HepG2 (cell line): ENCODE results near the gene INPP5E.

Experiments used
- ELF1 ChIP-seq: sonication (generic); formaldehyde crosslinking; IDR thresholded peaks from 2 replicates; pipeline ENCODE4 v1.4.0; 2020; ENCODE audit warnings: missing genetic modification reagents
- ETS1 ChIP-seq: sonication (generic); formaldehyde crosslinking; IDR thresholded peaks from 2 replicates; pipeline ENCODE4 v1.4.0; 2020; ENCODE audit warnings: missing genetic modification reagents
- EZH2 ChIP-seq: conservative IDR thresholded peaks from 2 replicates; pipeline ENCODE4 v1.6.1; 2012; ENCODE audit warnings: mild to moderate bottlenecking, low read depth, low read length, moderate library complexity
- KLF9 ChIP-seq: IDR thresholded peaks from 2 replicates; pipeline ENCODE4 v1.6.1; 2016; ENCODE audit warnings: low read depth
- MAX ChIP-seq: IDR thresholded peaks from 2 replicates; pipeline ENCODE4 v1.6.1; 2012; ENCODE audit warnings: inconsistent platforms
- MAZ ChIP-seq, 2 experiments: sonication (generic) in 1 of 2; formaldehyde crosslinking in 1 of 2; IDR thresholded peaks; 2 replicates each; pipeline versions ENCODE4 v1.5.0 to v1.6.1; 2012 to 2020; ENCODE audit warnings: low read depth in 2 of 2, mild to moderate bottlenecking in 2 of 2, borderline replicate concordance in 1 of 2, improper control_type of control experiment in 1 of 2, low read length in 1 of 2, missing genetic modification reagents in 1 of 2, moderate library complexity in 1 of 2
- MYC ChIP-seq: sonication (generic); formaldehyde crosslinking; IDR thresholded peaks from 2 replicates; pipeline ENCODE4 v1.9.0; 2021; ENCODE audit warnings: missing genetic modification reagents, borderline replicate concordance
- NR2F1 ChIP-seq, 2 experiments: fragments of 450-650 bp in 1 of 2; formaldehyde crosslinking in 1 of 2; IDR thresholded peaks; 2 replicates each; pipeline versions ENCODE4 v1.5.0 to v1.6.1; 2016 to 2020; ENCODE audit warnings: mild to moderate bottlenecking in 1 of 2, missing compliant biosample characterization in 1 of 2, missing genetic modification reagents in 1 of 2, moderate library complexity in 1 of 2
- POLR2A ChIP-seq, 2 experiments: IDR thresholded peaks; 2 replicates each; pipeline ENCODE4 v1.6.1; 2011; ENCODE audit warnings: low read depth in 2 of 2, low read length in 2 of 2, mild to moderate bottlenecking in 1 of 2, moderate library complexity in 1 of 2; ENCODE audit not compliant: insufficient read depth in 1 of 2
- TCF12 ChIP-seq, 2 experiments: fragments of 450-650 bp in 1 of 2; sonication (generic) in 1 of 2; formaldehyde crosslinking in 1 of 2; IDR thresholded peaks; 2 replicates each; pipeline versions ENCODE4 v1.6.1 to v1.8.0; 2017 to 2022; ENCODE audit warnings: antibody characterized with exemption in 1 of 2, mild to moderate bottlenecking in 1 of 2, missing genetic modification reagents in 1 of 2, moderate library complexity in 1 of 2
- TCF7 ChIP-seq: sonication (generic); IDR thresholded peaks from 2 replicates; pipeline ENCODE4 v1.6.1; 2016; ENCODE audit warnings: antibody characterized with exemption, low read depth
- TF ChIP-seq, protein P1 (sequence below): sonication (generic); formaldehyde crosslinking; IDR thresholded peaks from 2 replicates; pipeline ENCODE4 v1.5.0; 2020; ENCODE audit warnings: mild to moderate bottlenecking, missing genetic modification reagents, moderate library complexity
- TF ChIP-seq, protein P2 (sequence below): IDR thresholded peaks from 2 replicates; pipeline ENCODE4 v1.6.1; 2016; ENCODE audit warnings: missing compliant biosample characterization, missing genetic modification reagents, borderline replicate concordance
- TF ChIP-seq, protein P3 (sequence below): sonication (generic); formaldehyde crosslinking; IDR thresholded peaks from 2 replicates; pipeline ENCODE4 v1.8.0; 2022; ENCODE audit warnings: missing genetic modification reagents, mild to moderate bottlenecking, inconsistent platforms, borderline replicate concordance

- TF ChIP-seq ETS1 (CRISPR knock-in tag) (no peak), KLF9 (CRISPR knock-in tag) (no peak), EZH2 (no peak), POLR2A (IDR thresholded peaks at IDR 0.05; ENCODE audit: insufficient read depth in 1 of 2, low read depth in 2 of 2, low read length in 2 of 2) (no peak), MAX (no peak), ELF1 (CRISPR knock-in tag) (no peak), MYC (CRISPR knock-in tag) (no peak), NR2F1 (CRISPR knock-in tag; IDR thresholded peaks at IDR 0.05) (no peak), TCF7 (no peak), TCF12 (IDR thresholded peaks at IDR 0.05) (no peak), TCF12 (CRISPR knock-in tag; IDR thresholded peaks at IDR 0.05) (no peak), MAZ (IDR thresholded peaks at IDR 0.05; ENCODE audit: borderline replicate concordance, low read depth, low read length) (no peak), MAZ (CRISPR knock-in tag; IDR thresholded peaks at IDR 0.05; ENCODE audit: low read depth) (no peak)
- TF ChIP-seq, protein P1, sequence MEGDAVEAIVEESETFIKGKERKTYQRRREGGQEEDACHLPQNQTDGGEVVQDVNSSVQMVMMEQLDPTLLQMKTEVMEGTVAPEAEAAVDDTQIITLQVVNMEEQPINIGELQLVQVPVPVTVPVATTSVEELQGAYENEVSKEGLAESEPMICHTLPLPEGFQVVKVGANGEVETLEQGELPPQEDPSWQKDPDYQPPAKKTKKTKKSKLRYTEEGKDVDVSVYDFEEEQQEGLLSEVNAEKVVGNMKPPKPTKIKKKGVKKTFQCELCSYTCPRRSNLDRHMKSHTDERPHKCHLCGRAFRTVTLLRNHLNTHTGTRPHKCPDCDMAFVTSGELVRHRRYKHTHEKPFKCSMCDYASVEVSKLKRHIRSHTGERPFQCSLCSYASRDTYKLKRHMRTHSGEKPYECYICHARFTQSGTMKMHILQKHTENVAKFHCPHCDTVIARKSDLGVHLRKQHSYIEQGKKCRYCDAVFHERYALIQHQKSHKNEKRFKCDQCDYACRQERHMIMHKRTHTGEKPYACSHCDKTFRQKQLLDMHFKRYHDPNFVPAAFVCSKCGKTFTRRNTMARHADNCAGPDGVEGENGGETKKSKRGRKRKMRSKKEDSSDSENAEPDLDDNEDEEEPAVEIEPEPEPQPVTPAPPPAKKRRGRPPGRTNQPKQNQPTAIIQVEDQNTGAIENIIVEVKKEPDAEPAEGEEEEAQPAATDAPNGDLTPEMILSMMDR, result no peak
- TF ChIP-seq, protein P2, sequence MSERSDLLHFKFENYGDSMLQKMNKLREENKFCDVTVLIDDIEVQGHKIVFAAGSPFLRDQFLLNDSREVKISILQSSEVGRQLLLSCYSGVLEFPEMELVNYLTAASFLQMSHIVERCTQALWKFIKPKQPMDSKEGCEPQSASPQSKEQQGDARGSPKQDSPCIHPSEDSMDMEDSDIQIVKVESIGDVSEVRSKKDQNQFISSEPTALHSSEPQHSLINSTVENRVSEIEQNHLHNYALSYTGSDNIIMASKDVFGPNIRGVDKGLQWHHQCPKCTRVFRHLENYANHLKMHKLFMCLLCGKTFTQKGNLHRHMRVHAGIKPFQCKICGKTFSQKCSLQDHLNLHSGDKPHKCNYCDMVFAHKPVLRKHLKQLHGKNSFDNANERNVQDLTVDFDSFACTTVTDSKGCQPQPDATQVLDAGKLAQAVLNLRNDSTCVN (CRISPR knock-in tag), result no peak
- TF ChIP-seq, protein P3, sequence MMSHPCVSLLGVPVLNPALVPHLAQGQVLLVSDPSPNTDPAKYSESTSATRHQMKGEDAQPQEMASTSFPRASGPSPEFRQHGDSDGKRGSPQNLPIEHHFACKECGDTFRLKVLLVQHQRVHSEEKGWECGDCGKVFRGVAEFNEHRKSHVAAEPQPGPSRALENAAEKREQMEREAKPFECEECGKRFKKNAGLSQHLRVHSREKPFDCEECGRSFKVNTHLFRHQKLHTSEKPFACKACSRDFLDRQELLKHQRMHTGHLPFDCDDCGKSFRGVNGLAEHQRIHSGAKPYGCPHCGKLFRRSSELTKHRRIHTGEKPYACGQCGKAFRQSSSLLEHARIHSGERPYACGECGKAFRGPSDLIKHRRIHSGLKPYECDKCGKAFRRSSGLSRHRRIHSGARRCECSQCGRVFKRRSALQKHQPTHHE, result no peak
Measured at GRCh38 chr9:136433043-136433715, 6.5 kb downstream of the INPP5E start.
